ENCODE measurements around the gene DISP2. TPM values are rescaled to one million over a fixed set of nuclear protein-coding genes. Genes with fewer than 3 reads are reported as not detected.

Gene DISP2
- total and polyA plus RNA-seq, 2 of the 8 experiments (the other 6 are each of a cell fraction or from before 2014, with no cell fraction given) = 0.45 to 1.2 TPM

DNA sequence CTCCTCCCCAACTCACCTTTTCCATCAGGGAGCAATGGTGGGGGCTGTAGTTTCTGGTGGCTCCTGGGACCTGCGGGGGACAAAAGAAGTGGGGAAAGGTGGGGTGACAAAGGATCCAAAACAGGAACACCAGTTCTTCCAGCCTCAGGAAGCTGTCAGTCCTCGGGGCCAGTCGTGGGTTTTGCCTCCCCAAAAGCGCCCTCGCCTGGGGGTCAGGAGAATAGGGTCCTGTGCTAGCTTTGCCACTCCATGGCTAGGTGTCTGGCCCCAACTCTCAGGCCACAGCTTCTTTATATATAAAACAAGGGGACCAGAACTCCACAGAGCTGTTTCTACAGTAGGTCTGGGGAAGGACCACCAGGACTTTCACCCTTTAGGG is 21.3 kb upstream of the DISP2 start (continued):
- TF ChIP-seq TCF12 (IDR thresholded peaks at IDR 0.05; ENCODE audit: low read depth, low read length) (no peak), EP300 (IDR thresholded peaks at IDR 0.05; ENCODE audit: borderline replicate concordance in 1 of 2, low read depth in 2 of 2, low read length in 2 of 2) (no peak)

Measured in H1 (cell line).